ENCODE data around the gene PCDH12.

PCDH12 gene

GRCh38 chr5:141958113-141958512, at the start of gene PCDH12:
PCDH12 (minus strand) TSS chr5:141958202; CDS start chr5:141957851, 351 bp downstream.
- DNase-seq (ENCODE audit: low spot score): no peak

GRCh38 chr5:142007237-142007544, 49.2 kb upstream of the PCDH12 start:
- DNase-seq (ENCODE audit: low spot score): no peak

DNA sequence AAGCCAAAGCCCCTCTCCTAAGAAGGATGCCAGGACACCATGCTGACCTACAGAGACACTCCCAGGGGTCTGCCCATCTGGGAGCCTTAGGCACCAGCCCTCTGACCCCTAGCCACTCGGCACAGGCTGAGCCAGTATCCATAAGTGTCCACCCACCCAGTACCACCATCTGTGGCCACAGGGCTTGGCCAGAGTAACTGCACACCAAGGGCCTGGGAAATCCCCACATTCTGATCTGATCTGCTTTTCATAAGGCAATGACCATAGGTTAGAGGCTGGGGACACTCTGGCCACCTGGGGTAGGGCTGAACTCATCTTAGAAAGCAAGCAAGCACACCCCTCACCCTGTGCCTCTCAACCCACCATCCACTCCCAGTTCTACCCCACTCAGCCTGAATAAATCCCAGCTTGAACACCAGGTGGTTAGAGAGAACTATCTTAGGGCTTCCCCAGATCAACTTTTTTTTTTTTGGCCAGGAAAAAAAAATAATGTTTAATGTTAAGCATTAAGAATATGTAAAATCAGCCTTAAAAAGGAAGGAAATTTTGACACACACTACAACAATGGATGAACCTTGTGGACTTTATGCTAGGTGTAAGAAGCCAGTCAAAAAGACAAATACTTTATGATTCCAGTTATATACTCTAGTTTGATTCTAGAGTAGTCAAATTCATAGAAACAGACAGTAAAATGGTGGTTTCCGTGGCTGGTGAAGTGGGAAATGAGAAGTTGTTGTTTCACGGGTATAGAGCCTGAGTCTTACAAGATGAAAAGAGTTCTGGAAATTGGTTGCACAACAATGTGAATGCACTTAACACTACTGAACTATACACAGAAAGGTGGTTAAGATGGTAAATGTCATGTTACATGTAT, 48.6 kb upstream of the PCDH12 start:
- no peak for DNase-seq (ENCODE audit: low spot score)

GRCh38 chr5:142003266-142003800, 45.3 kb upstream of the PCDH12 start:
- no peak for DNase-seq (ENCODE audit: low spot score)

GRCh38 chr5:142000704-142001484, 42.9 kb upstream of the PCDH12 start:
- no peak for DNase-seq (ENCODE audit: low spot score)

GRCh38 chr5:142000173-142000572, 42.2 kb upstream of the PCDH12 start:
- DNase-seq (ENCODE audit: low spot score): no peak

DNA sequence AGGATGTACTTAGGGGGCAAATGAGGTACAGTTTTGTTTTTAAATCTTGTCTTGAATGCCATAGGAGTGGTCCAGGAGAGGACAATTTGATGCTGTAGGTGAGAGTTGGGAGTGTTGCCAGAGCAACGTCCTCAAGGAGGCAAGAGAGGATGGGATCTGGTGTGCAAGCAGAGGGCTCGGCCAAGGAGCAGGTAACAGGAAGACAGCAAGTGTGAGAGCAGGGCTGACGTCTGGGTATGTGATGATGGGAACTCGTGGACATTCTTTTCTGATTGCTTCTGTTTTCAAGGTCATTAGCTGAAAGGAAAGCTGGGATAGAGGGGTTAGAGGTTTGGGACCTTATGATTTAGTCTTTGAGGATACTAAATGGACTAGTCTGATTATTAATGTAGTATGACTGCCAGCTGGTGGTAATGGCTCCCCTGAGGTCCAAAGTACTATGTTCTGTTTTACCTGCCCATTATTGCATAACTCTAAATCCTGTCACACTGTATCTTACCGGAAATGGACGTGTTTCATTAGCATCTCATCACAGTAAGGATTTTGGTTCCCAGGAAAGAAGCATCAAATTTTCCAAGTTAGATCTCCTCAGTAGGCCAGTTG, 39.5 kb upstream of the PCDH12 start:
- no peak for DNase-seq (ENCODE audit: low spot score)

DNA sequence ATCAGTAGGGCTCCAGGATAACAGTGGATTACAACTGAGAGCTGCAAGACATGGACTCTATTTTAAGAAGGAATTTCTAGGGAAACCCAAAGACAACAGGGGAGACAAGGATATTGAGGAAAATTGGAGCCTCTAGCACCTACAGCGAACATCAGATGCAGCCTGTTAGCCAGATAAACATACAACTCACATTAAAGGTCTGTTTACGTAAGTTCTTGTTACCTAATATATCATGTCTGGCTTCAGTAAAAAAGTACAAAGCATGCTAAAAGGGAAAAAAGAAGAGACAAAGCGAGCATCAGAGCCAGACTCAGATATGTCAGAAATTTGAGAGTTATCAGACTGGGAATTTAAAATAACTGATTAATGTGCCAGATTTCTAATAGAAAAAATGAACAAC, 37.7 kb upstream of the PCDH12 start:
- no peak for DNase-seq (ENCODE audit: low spot score)

GRCh38 chr5:141994511-141995136, 36.6 kb upstream of the PCDH12 start:
- DNase-seq (ENCODE audit: low spot score): no peak

GRCh38 chr5:141992349-141992963, 34.5 kb upstream of the PCDH12 start:
- DNase-seq (ENCODE audit: low spot score): peak; percentile 58

- DNase-seq (ENCODE audit: low spot score): no peak
These were observed 31.7 kb upstream of the PCDH12 start for GRCh38 chr5:141989720-141990119.

- DNase-seq (ENCODE audit: low spot score): no peak
These were observed 28.1 kb upstream of the PCDH12 start for GRCh38 chr5:141986072-141986471.

- no peak for DNase-seq (ENCODE audit: low spot score)
These were observed 24.6 kb upstream of the PCDH12 start for GRCh38 chr5:141982626-141983025.

DNA sequence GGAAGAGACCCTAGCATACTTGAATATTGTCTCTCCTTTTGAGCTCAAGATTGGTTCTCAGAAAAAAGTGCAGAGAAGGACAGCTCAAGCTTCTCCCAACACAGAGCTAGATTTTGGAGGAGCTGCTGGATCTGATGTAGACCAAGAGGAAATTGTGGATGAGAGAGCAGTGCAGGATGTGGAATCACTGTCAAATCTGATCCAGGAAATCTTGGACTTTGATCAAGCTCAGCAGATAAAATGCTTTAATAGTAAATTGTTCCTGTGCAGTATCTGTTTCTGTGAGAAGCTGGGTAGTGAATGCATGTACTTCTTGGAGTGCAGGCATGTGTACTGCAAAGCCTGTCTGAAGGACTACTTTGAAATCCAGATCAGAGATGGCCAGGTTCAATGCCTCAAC, 20.4 kb upstream of the PCDH12 start:
- no peak for DNase-seq (ENCODE audit: low spot score)

GRCh38 chr5:141976176-141976575, 18.2 kb upstream of the PCDH12 start:
- DNase-seq (ENCODE audit: low spot score): no peak

DNA sequence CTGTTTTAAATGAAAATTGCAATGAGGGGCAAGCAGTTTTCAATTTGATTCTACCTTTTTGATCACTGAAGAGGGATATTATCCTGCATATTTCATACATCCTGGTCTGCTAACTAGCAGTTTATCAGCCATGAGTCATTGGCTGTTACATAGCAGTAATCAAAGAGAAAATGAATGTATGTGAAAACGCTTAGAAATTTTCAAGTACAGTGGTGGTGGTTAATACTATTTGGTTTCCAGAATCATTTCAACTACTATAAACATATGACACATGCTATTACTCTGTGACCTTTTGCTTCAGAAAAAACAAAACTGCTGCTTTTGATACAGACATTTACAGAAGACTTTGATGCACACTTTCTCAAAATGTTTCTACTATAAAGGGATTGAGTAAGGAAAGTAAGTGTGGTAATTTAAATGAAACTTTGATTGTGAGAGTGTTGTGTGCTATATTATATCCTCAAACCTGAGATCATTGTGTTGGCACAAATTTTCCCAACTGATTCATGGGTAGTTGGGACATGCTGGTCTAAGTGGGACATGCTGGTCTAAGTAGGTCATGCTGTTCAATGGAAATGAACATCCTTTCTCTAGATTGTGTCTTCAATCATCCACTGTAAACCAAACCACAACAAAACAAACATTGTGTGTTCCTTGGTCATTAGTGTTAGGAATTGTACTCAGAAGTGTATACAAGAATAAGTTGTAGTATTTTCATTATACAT, 16.0 kb upstream of the PCDH12 start:
- DNase-seq (ENCODE audit: low spot score): no peak

DNA sequence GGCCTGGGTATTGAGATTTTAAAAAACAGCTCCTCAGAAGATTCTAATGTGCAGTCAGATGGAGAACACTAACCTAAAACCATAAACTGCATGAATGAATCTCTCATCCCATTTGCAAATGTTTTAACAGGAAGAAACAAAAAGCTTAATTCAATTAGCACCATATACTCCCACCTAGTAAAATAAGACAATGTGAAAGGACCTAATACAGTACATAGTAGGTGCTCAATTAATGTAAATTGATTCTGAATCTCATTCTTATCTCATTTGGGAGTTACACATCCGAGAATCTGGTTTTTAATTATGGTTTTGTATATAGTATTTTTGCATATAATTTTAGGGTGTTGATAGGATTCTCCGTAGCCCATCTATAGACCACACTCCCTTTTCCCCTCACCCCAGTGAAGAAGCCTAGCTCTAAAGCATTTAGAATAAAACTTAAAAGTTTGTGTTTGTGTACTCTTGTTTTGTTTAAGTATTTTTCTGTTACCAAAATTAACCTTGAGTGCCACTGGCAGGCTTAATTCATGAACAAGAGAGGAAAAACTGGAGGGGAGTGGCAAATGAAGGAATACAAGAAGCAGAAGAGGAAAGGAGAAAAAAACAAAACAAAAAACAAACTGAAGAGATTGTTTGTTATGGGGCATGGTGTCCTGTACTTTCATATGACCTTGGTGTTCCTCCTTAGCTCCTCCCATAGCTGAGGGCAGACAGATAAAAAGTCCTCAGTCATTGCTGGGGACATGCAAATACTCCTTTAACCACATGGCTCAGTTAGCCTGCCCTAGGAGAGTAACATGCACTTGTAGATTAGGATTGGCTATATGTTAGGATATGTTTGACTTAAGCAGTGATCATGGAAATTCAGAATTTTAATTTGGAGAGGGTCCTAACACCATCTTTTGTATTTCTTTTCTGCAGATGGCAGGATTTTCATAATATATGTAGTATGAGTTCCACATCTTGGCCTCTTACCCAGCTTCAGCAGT, 12.1 kb upstream of the PCDH12 start:
- DNase-seq (ENCODE audit: low spot score): peak; percentile 42

GRCh38 chr5:141968914-141969608, 11.1 kb upstream of the PCDH12 start, which contains the start of gene RNF14:
RNF14 (plus strand) TSS chr5:141969105; CDS start chr5:141973589, 4,484 bp downstream.
- DNase-seq (ENCODE audit: low spot score): peak; percentile 99

- no peak for DNase-seq (ENCODE audit: low spot score)
These were observed 8.9 kb upstream of the PCDH12 start for GRCh38 chr5:141966963-141967333.
